Spleen (tissue), 13 donors: Measurements from ENCODE around the gene RILP. TPM values are rescaled to one million over a fixed set of nuclear protein-coding genes. Genes with fewer than 3 reads are reported as not detected.

Experiments
- DNase-seq: peaks from one replicate; pipeline ENCODE4 v3.0.0-alpha.2; 2020
- H3K27ac ChIP-seq, 8 donors: fragments of 200-600 bp; sonication (generic) in 7 of 8; 1 replicate in 4 of 8; 2 replicates in 4 of 8; pipeline versions ENCODE4 v1.5.0 to v1.8.0; 2016 to 2021; ENCODE audit warnings: inconsistent platforms in 4 of 8, mild to moderate bottlenecking in 4 of 8, moderate library complexity in 1 of 8
- H3K27me3 ChIP-seq, 7 donors: fragments of 200-600 bp; sonication (generic) in 6 of 7; replicated peaks in 1 of 7; 1 replicate in 4 of 7; 2 replicates in 3 of 7; pipeline versions ENCODE4 v1.5.0 to v1.8.0; 2016 to 2021; ENCODE audit warnings: inconsistent platforms in 3 of 7, mild to moderate bottlenecking in 1 of 7
- H3K36me3 ChIP-seq, 6 donors: fragments of 200-600 bp; sonication (generic) in 5 of 6; 1 replicate in 4 of 6; 2 replicates in 2 of 6; pipeline versions ENCODE4 v1.5.0 to v1.8.0; 2016 to 2021; ENCODE audit warnings: inconsistent platforms in 2 of 6
- H3K4me1 ChIP-seq, 6 donors: fragments of 200-600 bp; sonication (generic) in 5 of 6; 1 replicate in 3 of 6; 2 replicates in 3 of 6; pipeline versions ENCODE4 v1.5.0 to v1.8.0; 2016 to 2021; ENCODE audit warnings: inconsistent platforms in 3 of 6
- H3K4me3 ChIP-seq, 8 donors: fragments of 200-600 bp; sonication (generic) in 7 of 8; 1 replicate in 4 of 8; 2 replicates in 4 of 8; pipeline versions ENCODE4 v1.5.0 to v1.8.0; 2016 to 2021; ENCODE audit warnings: inconsistent platforms in 4 of 8, mild to moderate bottlenecking in 4 of 8, moderate library complexity in 2 of 8
- H3K9me3 ChIP-seq, 8 donors: fragments of 200-600 bp; sonication (generic) in 7 of 8; 1 replicate in 4 of 8; 2 replicates in 4 of 8; pipeline versions ENCODE4 v1.5.0 to v1.8.0; 2016 to 2021; ENCODE audit warnings: inconsistent platforms in 4 of 8
- CTCF ChIP-seq, 11 experiments: fragments of 200-600 bp in 7 of 11; fragments of 450-650 bp in 4 of 11; sonication (generic) in 4 of 11; IDR thresholded peaks in 8 of 11; conservative IDR thresholded peaks in 3 of 11; 1 replicate in 7 of 11; 2 replicates in 4 of 11; pipeline versions ENCODE4 v1.4.0 to v1.8.0; 2016 to 2021; ENCODE audit warnings: antibody characterized with exemption in 11 of 11, inconsistent platforms in 4 of 11, mild to moderate bottlenecking in 1 of 11
- POLR2A ChIP-seq, 3 donors: fragments of 450-650 bp; IDR thresholded peaks; one replicate each; pipeline ENCODE4 v1.5.1; 2017; ENCODE audit warnings: antibody characterized with exemption in 3 of 3, mild to moderate bottlenecking in 1 of 3
- POLR2AphosphoS5 ChIP-seq, 3 donors: sonication (generic); formaldehyde crosslinking; IDR thresholded peaks; one replicate each; pipeline ENCODE4 v1.5.1; 2017; ENCODE audit warnings: antibody characterized with exemption in 3 of 3
- WGBS, 5 donors: extraction: QIAGEN DNeasy Blood & Tissue Kit in 3 of 5; methylation state at CpG; one replicate each; pipeline versions ENCODE4 v1.1.5 to v1.1.7; 2013 to 2018; 5-methylcytosine and 5-hydroxymethylcytosine counted together
- intact Hi-C: fragments of 100-400 bp; cut with DNase I; formaldehyde crosslinking; loops from one replicate; pipeline ENCODE4 v1.15.0; 2023; ENCODE audit warnings: low total_unique reads
- long read RNA-seq, 2 donors: transcript quantifications; one replicate each; lab custom pipeline, GENCODE V29; 2026
- polyA plus RNA-seq, 3 donors: library from polyadenylated mRNA; stranded (reverse); fragments of 200-250 nt; gene quantifications; one replicate each; pipeline ENCODE4 v1.2.1, GENCODE V29; 2013
- total RNA-seq, 7 donors: library from RNA; depleted of rRNA in 3 of 7; stranded (reverse); fragments of >200 nt in 3 of 7; fragmentation: NEBNext Ultra II Directional in 4 of 7; extraction: Animal tissue kit (Norgen Biotek cat#: 25700) in 4 of 7; gene quantifications; one replicate each; pipeline versions ENCODE4 v1.1.0 to v1.2.1, GENCODE V29; 2016 to 2021
- donor health status: healthy with polysubstance abuse.
- donor health status: DM: no; HTN: no; CAD: no; lungs with moderate emphysema.
- donor health status: DM: no; HTN: no; CAD: no.
- donor health status: Bipolar disorder and iron deficiency.
- donor health status: healthy.
- donor health status: DM: no; HTN: no; CAD: no.
- donor health status: DM: yes; HTN: yes; CAD: no.

RILP gene
- total RNA-seq (10 to 100 TPM; 15.8 to 43.9 (median 28.9) TPM), polyA plus RNA-seq (10 to 100 TPM; 14.7 to 25.6 (median 17.4) TPM)
- long read RNA-seq, donor 1, transcript RILP-201 (8 exons, 1,771 nt) = major isoform, 10 of 16 reads
- long read RNA-seq, donor 1, partial matches to known transcripts = 5 of 16 reads
- long read RNA-seq, donor 1, other reads (novel, unspliced or antisense) = 0 of 16 reads
- long read RNA-seq, donor 2, transcript RILP-201 (8 exons, 1,771 nt) = major isoform, 13 of 16 reads
- long read RNA-seq, donor 2, partial matches to known transcripts = 0 of 16 reads
- long read RNA-seq, donor 2, other reads (novel, unspliced or antisense) = 0 of 16 reads

DNA sequence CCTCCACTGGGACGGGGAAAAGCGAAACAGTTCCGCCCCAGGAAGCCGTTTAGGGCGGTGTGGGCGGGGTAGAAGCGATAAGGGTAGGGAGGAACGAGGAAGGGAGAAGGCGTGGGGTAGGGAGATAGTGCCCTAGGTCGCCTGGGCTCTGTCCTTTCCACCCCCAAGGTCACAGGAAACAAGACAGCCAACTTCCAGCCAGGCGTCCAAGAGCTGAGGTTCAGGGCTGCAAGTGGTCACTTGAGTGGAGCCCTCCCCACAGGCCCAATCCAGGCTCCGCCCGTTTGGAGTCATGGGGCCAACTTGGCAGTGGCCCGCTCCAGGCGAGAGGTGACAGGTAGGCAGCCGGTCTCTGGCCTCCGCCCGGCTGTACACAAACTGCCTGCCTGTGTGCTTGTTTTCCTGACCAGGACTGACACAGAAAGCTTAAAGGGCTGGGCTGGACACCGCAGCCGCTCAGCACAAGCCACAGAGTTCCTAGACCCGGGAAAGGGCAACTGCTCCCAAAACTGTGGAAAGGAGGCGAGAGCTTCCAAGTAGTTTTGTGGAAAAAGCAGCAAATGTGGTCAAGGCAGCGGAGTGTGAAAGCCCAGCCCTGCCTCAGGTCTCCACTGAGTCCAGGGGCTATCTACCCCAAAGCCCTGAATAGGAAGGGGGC lies at the start of gene RILP:
RILP (minus strand) TSS at position 23 of the 658 bp plus-strand sequence. CDS start 62 bp downstream, outside the sequence.
- intact Hi-C loops = no loop called here
- H3K36me3 ChIP-seq = peaks cover 10 to 65% (median 49%) of the 10 kb centered on the region in 6 donors
- WGBS, 5 donors = 18 to 39% (median 30%) methylated on average over 11 to 23 of the region's 23 CpGs

GRCh38 chr17:1697681-1698080 lies 48.0 kb upstream of the RILP start:
- no peak overlapping the region for H3K27ac ChIP-seq
- DNase-seq = no peak

More for the DNA sequence above, at the start of gene RILP:
- Histone ChIP-seq H3K9me3 (no peaks in the 10 kb centered on the region), H3K4me1 (peaks cover 44 to 75% (median 60%) of the 10 kb centered on the region in 6 donors), H3K27me3 (no peaks in the 10 kb centered on the region), H3K4me3 (peak within 1 kb of the TSS; percentile 65 to 94 (median 78)), H3K27ac (peak within 1 kb of the TSS; percentile 94 to 99 (median 96))
- peak; percentile 93 for DNase-seq
- TF ChIP-seq POLR2A (IDR thresholded peaks at IDR 0.05) (peak in 1 of 3 donors; percentile 8), CTCF (IDR thresholded peaks at IDR 0.05 in 8 of 11, conservative IDR thresholded peaks at IDR 0.05 in 3 of 11) (no peak), POLR2AphosphoS5 (IDR thresholded peaks at IDR 0.05) (peak; percentile 73 to 86 (median 81))

GRCh38 chr17:1695365-1695764 lies 45.7 kb upstream of the RILP start:
- no peaks in the 10 kb centered on the region for H3K4me1 ChIP-seq
- no peak for DNase-seq
- intact Hi-C loops = no loop called here
- no peak overlapping the region for H3K27ac ChIP-seq
- no peaks in the 10 kb centered on the region for H3K27me3 ChIP-seq
- H3K9me3 ChIP-seq = no peaks in the 10 kb centered on the region
- WGBS, 5 donors = 77 to 88% (median 78%) methylated on average over 8 of the region's 8 CpGs
- TF ChIP-seq CTCF (IDR thresholded peaks at IDR 0.05 in 8 of 11, conservative IDR thresholded peaks at IDR 0.05 in 3 of 11) (no peak), POLR2A (IDR thresholded peaks at IDR 0.05) (no peak), POLR2AphosphoS5 (IDR thresholded peaks at IDR 0.05) (no peak)
- H3K4me3 ChIP-seq = no peak overlapping the region
- H3K36me3 ChIP-seq = no peaks in the 10 kb centered on the region

More at GRCh38 chr17:1697681-1698080, 48.0 kb upstream of the RILP start:
- no peaks in the 10 kb centered on the region for H3K4me1 ChIP-seq
- intact Hi-C loops = no loop called here
- H3K4me3 ChIP-seq = no peak overlapping the region
- no peaks in the 10 kb centered on the region for H3K9me3 ChIP-seq
- H3K36me3 ChIP-seq = no peaks in the 10 kb centered on the region
- H3K27me3 ChIP-seq = no peaks in the 10 kb centered on the region
- no peak for TF ChIP-seq CTCF (IDR thresholded peaks at IDR 0.05 in 8 of 11, conservative IDR thresholded peaks at IDR 0.05 in 3 of 11)
- no peak for TF ChIP-seq POLR2AphosphoS5 (IDR thresholded peaks at IDR 0.05)
- TF ChIP-seq POLR2A (IDR thresholded peaks at IDR 0.05) = no peak
- 50 to 62% (median 52%) methylated on average over 5 of the region's 5 CpGs for WGBS, 5 donors

DNA sequence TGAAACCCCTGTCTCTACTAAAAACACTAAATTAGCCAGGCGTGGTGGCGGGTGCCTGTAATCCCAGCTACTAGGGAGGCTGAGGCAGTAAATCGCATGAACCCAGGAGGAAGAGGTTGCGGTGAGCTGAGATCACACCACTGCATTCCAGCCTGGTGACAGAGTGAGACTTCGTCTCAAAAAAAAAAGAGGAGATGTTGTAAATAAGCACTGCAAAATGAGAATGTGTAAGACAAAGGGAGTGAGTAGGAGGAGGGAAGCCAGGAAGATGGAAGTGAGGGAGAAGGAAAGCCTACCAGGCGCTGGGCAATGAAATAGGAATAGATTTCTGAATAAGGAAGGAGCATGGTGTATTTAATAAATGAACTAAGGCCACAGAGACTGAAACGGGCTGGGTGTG lies 43.7 kb upstream of the RILP start:
- Histone ChIP-seq H3K4me3 (no peak overlapping the region), H3K27me3 (no peaks in the 10 kb centered on the region), H3K9me3 (no peaks in the 10 kb centered on the region), H3K36me3 (no peaks in the 10 kb centered on the region), H3K4me1 (no peaks in the 10 kb centered on the region), H3K27ac (no peak overlapping the region)
- TF ChIP-seq POLR2A (IDR thresholded peaks at IDR 0.05) (no peak), CTCF (IDR thresholded peaks at IDR 0.05 in 8 of 11, conservative IDR thresholded peaks at IDR 0.05 in 3 of 11) (no peak), POLR2AphosphoS5 (IDR thresholded peaks at IDR 0.05) (no peak)
- DNase-seq = no peak
- intact Hi-C loops = no loop called here
- 83 to 94% (median 93%) methylated on average over 7 of the region's 7 CpGs for WGBS, 5 donors
